DND-41 (cell line): ENCODE data around the gene GHITM.

Experiments
- EZH2 ChIP-seq: IDR thresholded peaks from 3 replicates; pipeline ENCODE4 v1.6.1; 2012; ENCODE audit warnings: borderline replicate concordance, low read depth, mild to moderate bottlenecking, moderate library complexity, low read length, inconsistent platforms; ENCODE audit not compliant: severe bottlenecking
- TF ChIP-seq, protein P1 (sequence below): IDR thresholded peaks from 2 replicates; pipeline ENCODE4 v1.5.1; 2012; ENCODE audit warnings: borderline replicate concordance, low read length, moderate library complexity, mild to moderate bottlenecking; ENCODE audit not compliant: poor library complexity, severe bottlenecking; ENCODE audit errors: extremely low read depth

GRCh38 chr10:84117686-84118394, 21.5 kb upstream of the GHITM start:
- TF ChIP-seq, protein P1, sequence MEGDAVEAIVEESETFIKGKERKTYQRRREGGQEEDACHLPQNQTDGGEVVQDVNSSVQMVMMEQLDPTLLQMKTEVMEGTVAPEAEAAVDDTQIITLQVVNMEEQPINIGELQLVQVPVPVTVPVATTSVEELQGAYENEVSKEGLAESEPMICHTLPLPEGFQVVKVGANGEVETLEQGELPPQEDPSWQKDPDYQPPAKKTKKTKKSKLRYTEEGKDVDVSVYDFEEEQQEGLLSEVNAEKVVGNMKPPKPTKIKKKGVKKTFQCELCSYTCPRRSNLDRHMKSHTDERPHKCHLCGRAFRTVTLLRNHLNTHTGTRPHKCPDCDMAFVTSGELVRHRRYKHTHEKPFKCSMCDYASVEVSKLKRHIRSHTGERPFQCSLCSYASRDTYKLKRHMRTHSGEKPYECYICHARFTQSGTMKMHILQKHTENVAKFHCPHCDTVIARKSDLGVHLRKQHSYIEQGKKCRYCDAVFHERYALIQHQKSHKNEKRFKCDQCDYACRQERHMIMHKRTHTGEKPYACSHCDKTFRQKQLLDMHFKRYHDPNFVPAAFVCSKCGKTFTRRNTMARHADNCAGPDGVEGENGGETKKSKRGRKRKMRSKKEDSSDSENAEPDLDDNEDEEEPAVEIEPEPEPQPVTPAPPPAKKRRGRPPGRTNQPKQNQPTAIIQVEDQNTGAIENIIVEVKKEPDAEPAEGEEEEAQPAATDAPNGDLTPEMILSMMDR: no peak
- TF ChIP-seq EZH2: no peak
